Right kidney (tissue), 1 donor: Measurements from ENCODE around the gene NPY2R.

Source experiments
- DNase-seq: peaks from one replicate; pipeline ENCODE4 v3.0.0-alpha.2; 2016

NPY2R gene

GRCh38 chr4:155249016-155249566 lies 40.7 kb downstream of the NPY2R start:
- no peak for DNase-seq

GRCh38 chr4:155252327-155252726 lies 43.9 kb downstream of the NPY2R start:
- DNase-seq = no peak

- DNase-seq = no peak
These were observed 55.0 kb downstream of the NPY2R start for GRCh38 chr4:155263480-155263879.

GRCh38 chr4:155265113-155265512 lies 56.7 kb downstream of the NPY2R start:
- no peak for DNase-seq
